ENCODE results near the gene ZNF385B.
"Not testable (repeated sequence)": the region's sequence is repeated elsewhere in the genome, so short reads cannot be mapped to it uniquely, and the experiment has no call there.

Gene ZNF385B

DNA sequence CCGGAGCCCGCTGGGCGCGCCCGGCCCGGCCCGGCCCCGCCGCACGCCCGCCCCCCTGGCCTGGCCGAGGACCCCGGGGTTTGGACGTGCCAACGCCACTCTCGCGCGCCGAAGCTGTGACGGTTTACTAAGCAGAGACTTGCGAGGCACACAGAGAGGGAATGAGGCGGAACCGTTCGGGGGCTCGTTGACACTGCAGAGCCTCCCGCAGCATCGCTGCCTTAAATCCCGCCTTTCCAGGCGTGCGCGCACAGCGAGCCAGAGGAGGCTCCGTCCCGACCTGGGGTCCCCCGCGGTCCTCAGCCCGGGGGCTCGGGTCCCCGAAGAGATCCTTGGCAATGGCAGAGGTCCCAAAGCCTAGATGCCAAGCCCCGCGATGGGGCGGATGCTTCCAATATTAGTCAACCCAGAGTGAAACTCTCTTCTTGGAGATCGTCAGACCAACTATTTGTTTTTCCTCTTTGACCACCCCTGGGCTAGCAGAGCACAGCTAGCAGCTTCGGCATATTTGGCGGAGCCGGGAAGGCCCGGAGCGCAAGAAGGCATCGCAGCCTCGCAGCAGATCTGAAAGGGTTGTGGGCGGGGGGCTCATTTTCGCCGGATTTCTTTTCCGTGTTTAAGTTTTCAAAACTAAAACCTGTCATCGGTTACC lies at the start of gene ZNF385B:
ZNF385B (minus strand) TSS at position 197 of the 652 bp plus-strand sequence.
- peak; percentile 6 for DNase-seq (ENCODE audit: low read depth)

DNA sequence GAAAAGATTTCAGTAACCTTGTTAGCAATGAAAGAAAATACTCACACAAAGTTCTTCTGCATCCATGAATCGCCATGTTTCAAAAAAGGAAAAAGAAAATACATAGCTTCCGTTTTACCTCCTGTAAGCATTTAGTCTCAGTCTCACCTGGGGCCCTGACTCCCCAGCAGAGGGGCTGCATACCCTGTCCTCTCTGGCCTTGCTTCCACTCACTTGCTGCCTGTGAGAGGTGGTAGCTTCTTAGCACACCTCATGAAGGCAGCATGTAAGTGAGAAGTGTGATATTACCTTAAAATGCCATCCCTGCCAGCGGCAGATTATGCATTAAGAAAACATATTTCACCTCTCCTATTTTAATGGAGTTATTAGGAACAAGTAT lies 49.3 kb upstream of the ZNF385B start:
- no peak for DNase-seq (ENCODE audit: low read depth)

DNA sequence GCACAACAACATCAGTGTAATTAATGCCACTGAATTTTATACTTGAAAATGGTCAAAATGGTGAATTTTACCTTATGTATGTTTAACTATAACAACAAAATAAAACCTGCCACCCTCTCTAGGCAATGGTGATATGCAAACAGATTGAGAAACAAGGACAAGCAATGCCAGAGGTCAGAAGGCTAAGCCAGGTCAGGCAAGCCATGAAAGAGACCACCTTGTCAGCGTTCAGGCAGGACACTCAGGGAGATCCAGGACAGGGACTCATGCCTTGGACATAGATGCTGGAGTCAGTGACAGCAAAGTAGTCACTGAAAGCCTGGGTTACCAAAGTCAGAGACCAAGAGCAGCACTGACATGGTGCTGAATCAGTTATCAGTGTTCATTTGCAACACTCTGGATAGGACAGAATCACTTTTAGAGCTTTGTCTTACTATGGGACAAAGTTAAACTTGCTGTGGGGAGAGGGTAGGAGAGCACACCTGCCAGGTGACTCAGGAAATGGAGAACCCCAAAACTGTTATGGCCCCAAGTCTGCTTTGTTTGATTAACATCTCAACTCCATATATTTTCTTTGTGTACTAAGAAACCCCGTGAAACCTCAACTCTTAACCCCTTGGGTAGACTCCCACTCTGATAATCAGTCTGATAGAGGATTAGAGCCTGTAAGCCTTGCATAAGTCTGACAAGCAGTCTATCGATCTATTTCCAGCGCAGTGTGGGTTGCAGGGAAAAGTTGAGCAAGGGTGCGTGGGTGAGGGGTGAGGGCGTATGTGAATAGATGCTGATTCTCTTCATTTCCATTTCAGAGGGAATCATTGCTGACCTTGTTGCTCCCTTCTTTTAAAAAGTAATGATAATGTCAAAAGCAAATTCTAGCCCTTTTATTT lies 48.7 kb upstream of the ZNF385B start:
- no peak for DNase-seq (ENCODE audit: low read depth)

DNA sequence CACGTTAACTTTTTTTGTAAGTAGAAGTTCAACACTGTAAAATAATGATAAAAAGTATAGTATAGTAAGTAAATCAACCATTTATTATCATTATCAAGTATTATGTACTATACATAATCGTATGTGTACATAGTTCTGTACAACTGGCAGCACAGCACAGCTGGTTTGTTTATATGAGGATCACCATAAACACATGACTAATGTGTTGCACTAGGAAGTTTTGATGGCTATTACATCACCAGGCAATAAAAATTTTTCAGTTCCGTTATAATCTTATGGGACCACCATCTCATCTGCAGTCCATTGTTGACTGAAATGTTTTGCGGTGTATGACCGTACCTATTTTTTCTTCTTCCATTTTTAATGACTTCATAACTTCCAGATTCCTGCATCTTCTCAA lies 39.2 kb upstream of the ZNF385B start:
- DNase-seq (ENCODE audit: low read depth): peak; percentile 6

DNA sequence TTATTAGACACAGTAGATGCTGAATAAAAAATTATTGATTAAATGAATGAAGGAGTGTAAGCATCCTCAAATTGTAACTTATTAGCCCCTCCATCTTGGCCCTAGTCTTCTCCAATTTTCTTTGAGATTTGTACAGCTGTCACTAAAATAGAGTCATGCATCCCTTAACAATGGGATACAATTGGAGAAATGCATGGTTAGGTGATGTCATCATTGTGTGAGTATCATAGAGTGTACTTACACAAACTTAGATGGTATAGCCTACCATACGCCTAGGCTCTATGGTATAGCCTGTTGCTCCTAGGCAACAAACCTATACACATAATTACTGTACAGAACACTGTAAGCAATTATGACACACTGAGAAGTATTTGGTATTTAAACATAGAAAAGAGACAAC lies 38.3 kb upstream of the ZNF385B start:
- no peak for DNase-seq (ENCODE audit: low read depth)

DNA sequence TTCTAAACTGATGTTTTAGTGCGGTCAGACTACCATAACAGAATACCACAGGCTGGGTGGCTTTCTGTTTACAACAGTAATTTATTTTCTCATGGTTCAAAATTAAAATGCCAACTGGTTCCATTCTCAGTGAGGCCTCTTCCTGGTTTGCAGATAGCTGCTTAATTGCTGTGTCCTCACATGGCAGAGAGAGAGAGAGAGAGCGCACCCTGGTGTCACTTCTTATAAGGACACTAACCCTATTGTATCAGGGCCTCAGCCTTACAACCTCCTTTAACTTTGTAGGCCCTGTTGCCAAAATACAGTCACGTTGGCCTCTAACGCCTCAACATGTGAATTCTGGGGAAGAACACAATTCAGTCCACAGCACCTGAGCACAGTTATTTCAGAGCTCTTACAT lies 37.5 kb upstream of the ZNF385B start:
- DNase-seq (ENCODE audit: low read depth): peak; percentile 36

DNA sequence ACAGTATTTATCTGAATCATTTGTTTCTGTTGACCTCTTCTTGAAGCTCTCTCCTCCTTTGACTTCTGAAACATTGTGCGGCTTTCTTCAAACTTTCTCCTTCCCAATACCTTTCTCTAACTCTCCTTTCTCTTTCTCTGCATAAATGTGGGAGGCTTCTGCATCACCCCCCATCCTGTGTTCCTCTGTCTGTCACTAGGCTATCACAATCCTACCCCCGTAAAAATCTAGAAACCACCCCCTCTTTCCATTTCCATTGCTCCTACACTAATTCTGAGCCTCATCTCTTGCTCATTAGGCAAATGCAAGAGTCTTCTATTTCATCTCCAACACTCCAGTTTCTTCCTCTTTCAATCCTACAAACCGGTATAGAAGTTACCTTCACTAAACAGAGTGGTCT lies 32.2 kb upstream of the ZNF385B start:
- DNase-seq (ENCODE audit: low read depth): no peak

DNA sequence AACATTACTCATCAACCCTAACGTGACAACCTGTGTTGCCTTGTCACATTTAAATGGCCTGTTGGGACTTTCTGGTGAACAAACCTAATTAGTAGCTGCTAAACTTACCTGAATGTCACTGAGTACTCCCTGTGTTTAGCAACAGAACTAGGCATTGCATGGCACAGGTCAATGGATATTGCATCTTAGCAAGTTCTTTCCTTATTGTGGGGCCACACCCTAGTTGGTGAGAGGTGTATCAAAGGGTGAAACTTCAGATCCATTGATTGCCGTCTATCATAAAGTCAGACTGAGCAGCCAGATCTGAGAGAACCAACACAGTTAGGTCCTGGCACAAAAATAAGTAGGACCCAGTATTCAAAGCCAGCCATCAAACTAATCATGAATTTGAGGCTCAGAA lies 29.8 kb upstream of the ZNF385B start:
- DNase-seq (ENCODE audit: low read depth): no peak

DNA sequence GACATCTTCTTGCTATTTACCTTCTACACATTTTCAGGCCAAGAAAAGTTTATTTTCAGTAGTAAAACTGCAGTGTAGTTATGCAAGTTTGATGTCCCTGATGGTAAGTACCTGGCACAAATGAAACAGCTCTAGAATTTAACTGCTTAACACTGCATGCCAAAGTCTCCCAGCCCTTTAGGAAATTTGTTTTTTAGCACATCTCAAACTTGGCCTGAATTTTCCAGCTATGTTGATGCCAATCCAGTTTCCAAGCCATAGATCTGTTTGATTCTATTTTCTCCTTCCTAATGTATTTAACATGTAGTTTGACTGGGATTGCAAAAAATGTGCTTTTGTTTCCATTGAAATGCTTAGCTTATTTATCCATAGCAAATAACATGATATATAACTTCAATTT lies 29.3 kb upstream of the ZNF385B start:
- no peak for DNase-seq (ENCODE audit: low read depth)

DNA sequence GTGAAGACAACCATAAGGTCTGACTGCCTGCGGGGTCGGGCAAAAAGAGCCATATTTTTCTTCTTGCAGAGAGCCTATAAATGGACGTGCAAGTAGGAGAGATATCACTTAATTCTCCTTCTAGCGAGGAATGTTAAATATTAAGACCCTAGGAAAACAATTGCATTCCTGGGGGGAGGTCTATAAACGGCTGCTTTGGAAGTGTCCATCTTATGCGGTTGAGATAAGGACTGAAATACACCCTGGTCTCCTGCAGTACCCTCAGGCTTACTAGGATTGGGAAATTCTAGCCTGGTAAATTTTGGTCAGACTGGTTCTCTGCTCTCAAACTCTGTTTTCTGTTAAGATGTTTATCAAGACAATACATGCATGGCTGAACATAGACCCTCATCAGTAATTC lies 27.2 kb upstream of the ZNF385B start:
- DNase-seq (ENCODE audit: low read depth): not testable (repeated sequence)

DNA sequence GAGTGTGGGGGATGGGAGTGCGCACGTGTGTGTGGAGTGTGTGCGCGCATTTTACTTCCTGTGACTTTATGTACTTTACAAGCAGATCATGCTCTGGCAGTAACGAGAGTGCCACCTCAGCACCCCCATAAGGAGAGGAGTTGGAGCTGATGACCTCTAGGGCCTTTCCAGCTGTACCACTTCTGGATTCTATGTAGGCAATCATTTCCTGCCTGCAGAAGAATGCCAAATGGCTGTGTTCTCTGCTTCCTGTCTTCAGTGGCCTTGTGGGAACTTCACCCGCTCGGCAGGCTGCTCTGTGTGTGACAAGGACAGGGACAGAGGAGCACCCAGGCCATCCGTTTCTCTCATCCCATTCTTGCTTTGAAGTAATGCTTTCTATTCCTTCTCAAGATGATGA lies 22.8 kb upstream of the ZNF385B start:
- no peak for DNase-seq (ENCODE audit: low read depth)

DNA sequence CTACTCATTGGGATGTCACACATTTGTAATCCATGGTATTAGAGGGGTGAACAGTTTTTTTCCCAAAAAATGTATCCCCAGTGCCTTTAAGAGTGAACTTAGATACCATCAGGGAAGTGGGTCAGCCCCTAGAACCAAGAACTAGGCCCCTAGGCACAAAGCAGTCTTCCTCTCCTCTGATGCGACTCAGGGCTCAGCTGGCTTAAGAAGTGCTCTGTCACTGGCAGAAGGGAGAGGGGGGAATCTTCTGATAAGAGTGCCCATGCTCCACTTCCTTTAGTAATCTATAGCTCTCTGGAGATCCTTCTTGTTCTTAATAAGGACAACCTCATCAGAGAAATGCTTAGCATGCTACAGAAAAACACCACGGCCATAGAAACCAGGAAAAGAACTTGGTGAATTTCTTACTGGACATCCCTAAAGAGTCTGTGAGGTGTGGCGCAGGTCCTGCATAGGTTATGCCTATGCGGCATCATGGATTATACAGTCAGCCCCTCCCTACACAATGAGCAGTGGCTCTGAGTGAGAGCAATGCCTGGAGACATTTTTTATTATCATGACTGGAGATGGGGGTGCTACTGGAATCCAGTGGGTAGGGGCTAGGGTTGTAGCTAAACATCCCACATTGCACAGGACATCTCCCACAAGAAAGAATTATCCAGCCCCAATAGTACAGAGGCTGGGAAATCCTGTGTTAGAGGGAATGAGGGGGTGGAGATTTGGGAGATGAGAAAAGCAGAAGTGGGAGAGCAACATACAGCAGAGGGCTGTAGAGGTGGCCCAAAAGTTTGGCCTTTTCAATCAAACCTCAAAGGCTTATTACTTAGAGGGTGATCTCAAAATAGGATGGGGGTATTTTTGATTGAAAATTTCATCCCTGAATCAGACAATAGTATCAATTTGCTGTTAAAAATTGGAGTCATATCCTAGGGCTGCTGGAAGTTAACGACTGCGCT lies 21.7 kb upstream of the ZNF385B start:
- DNase-seq (ENCODE audit: low read depth): no peak

DNA sequence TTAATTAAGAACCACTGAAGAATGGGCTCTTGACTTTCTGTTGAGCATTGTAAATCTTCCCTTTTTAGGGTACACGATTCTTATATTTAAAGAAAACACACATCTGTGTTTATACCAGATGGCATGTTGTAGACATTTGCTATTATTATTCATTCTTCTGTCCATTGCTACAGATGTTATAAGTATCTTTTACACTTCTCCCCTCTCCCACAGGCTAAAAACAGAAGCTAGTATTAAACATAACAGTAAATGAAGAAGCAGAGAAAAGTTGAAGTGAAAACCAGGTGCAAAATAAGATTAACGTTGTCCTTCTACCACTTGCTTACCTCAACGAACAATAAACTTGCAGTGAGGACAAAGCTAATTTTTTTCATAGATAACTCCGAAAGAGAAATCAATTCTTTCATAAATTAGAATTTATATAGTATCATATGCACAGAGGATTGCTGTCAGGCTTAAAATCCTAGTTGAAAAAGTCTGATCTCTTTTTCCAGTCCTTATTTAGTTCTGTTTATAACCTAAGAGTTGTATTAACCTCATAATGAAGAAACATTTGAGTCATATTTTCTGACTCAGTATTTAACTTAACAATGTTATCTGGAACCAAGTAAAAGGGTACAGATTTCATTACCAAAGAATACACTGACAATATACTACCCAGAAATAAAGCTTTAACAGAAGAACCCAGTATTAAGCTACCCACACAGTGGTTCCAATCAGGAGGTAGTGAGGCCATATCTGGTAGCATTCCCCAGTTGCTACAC lies 16.4 kb upstream of the ZNF385B start:
- DNase-seq (ENCODE audit: low read depth): no peak

DNA sequence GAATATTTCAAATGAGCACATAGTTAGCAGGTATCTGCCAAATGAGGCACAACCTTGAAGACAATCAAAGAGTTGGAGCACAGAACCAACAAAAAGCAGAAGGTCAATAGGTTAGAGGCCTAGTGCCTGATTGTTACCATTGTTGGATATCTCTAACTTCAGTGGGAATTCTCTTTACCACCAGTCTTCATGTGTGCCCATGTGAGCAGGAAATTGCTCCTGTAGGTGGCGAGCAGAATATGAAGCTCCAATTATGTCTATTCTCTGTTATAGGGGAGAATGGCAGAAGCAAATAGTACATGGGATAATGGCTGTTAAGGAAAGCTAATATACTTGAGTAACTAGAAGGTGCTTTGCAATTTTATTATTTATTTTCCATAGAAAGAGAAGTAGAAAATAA lies 14.9 kb upstream of the ZNF385B start:
- no peak for DNase-seq (ENCODE audit: low read depth)

DNA sequence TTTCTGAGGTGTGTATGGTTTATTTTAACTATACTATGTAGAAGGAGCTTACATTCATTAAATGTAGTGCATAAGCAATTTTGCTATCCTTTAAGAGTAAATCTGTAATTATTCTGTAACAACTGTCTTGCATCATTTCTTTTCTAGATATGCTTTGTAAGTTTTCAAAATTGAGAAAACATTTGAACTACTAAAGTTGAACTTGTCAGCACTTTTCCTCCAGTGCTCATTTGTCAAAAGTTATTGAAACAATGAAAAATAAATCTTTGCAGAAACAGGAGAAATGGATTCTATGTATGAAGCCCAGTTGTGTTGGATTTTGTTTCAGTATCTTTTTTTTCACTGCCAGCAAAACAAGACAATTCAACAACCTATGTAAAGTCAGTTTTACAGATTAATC lies 14.5 kb upstream of the ZNF385B start:
- DNase-seq (ENCODE audit: low read depth): no peak

DNA sequence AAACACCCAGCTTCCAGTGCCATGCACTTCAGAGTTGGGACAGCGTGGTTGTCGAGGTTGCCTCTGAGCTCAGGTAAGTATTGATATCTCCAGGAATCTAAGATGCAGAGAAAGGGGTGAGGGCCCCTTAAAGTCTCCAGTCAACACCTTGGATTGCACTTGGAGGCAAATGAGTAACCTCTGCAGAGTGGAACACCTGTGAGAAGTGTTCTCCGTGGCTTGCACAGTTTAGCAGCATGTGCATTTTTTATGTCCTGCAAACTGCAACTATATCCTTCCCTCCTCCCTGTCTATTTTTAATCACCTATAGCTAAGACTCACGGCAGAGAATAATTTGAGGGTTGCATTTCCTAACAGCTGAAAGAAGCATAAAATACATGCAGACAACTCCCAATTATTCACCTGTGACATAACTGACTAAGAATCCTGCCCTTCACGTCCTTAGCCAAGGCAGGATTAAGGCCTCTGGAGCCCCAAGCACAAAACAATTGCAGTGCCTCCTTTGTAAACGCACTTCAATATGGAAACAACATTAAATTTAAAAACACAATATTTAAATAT lies 1.6 kb upstream of the ZNF385B start:
- no peak for DNase-seq (ENCODE audit: low read depth)

DNA sequence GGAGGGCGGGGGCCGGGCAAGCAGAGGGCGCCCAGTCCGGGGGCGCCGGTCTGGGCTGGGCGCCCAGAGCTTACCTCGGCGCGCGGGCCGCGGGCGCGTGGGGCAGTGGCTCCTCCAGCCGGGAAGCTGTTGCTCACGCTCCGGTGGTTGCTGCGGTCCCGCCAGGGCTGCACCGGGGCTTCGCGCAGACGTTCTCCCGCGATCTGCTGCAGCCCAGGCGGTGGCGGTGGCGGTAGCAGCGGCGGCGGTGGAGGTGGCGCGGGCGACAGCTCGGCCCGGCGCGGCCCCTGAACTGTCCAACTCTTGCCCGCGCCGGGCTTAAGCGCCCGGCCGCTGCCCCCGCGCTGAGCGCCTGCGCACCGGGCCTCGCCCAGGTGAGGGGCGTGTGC lies 391 bp downstream of the ZNF385B start:
- DNase-seq (ENCODE audit: low read depth): peak; percentile 14

DNA sequence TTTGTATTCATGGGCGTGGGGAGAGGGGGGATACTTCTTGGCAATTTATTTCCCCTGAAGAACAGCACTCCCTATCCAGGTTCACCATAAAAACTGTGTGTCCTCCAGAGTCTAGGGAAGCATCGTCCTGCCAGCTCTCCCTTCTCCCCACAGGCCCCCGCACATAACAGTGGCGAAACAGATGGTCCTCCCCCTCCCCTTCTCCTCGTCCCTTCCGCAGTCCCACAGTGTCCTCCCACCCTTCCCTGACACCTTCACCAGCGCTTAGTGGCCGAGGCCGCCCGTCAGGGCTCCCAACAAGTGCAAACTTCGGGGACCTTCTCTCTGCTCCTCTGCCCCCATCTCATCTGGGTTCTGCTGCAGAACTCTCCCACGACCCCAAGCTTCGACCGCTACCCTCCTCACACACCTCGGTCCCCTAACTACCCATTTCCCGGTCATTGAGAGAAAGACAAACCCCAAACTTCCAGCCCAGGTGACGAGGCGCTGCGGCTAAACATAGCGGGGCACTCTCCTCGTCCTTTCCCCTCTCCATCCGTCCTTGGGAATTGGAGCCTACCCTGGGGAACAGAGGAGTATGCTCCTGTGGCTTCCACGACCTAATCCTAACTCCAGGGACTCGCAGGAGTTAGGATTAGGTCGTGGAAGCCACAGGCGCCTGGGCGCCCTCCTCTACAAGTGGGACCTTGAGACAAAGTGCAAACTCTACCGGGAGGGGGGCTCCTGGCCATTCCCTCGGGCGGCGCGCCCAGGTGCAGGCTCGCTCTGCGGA lies 971 bp downstream of the ZNF385B start:
- no peak for DNase-seq (ENCODE audit: low read depth)

DNA sequence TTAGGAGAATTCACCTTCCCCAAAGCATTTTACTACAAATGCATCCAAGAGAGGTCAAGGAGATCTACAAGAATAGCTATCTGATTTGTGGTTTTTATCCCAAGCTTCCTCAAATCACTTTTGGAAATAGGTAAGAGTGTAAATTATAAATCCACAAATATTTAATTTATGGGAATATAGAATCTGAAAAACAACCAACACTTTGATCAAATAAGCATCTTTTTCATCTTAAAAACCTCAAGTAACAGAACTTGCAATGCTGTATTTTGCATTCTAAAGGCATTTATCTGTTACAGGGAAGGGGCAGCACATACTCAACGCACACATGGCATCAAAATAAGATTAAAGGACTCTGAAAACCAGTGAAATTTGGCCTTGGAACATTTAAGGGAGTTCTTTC lies 1.9 kb downstream of the ZNF385B start:
- no peak for DNase-seq (ENCODE audit: low read depth)

DNA sequence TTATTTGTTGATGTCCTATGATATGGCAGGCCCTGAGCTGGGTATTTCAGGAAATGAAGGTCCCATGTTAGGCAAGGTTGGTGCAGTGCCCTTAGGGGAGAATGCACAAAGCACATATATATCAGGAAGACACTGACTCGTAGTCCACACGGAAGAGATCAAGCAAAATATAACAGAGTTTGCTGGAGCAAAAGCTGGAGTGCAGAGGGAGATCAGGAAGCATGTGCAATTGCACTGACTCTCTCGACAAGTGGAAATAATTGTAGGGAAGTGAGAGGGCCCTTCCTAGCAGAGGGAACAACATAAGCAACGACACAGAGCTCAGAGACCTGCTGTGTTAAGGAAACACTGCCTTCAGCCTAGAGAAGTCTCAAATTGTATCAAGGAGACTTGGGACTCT lies 4.2 kb downstream of the ZNF385B start:
- DNase-seq (ENCODE audit: low read depth): no peak

DNA sequence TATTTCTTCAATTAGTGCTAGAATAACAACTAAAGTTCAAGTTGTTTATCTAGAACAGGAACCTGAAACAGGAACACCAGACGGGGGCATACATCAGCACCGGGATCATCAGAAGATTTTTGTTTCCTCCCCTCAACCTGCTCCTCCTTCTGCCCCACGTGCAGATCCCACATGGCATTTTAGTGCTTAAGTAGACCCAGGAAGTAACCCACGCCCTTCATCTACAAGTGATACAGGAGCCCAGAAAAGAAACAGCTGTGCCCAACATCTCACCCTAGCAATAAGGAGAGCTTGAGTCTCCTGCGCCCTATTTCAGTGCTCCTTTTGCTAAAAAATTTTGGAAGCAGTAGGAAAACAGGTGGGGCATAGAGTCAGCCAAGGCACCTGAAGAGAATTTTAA lies 5.2 kb downstream of the ZNF385B start:
- no peak for DNase-seq (ENCODE audit: low read depth)

Data from iris pigment epithelial cell (primary cell).